GM12878 (cell line): Measurements from ENCODE around the gene SPTBN1. TPM values are rescaled to one million over a fixed set of nuclear protein-coding genes. Genes with fewer than 3 reads are reported as not detected.

Experiments used
- BHLHE40 ChIP-seq, 2 experiments: fragments of 450-650 bp in 1 of 2; IDR thresholded peaks; 2 replicates each; pipeline ENCODE4 v1.6.1; 2011 to 2017; ENCODE audit warnings: low read depth in 2 of 2, borderline replicate concordance in 1 of 2, improper control_type of control experiment in 1 of 2, low read length in 1 of 2, mild to moderate bottlenecking in 1 of 2
- CEBPB ChIP-seq, 2 experiments: fragments of 150-350 bp in 1 of 2; IDR thresholded peaks; 2 replicates each; pipeline ENCODE4 v1.6.1; 2012 to 2014; ENCODE audit warnings: low read depth in 2 of 2, low read length in 2 of 2, borderline replicate concordance in 1 of 2, inconsistent platforms in 1 of 2
- CEBPZ ChIP-seq: fragments of 150-350 bp; IDR thresholded peaks from 2 replicates; pipeline ENCODE4 v1.6.1; 2016; ENCODE audit warnings: low read depth, low read length
- CHD1 ChIP-seq: IDR thresholded peaks from 2 replicates; pipeline ENCODE4 v1.6.1; 2012; ENCODE audit warnings: low read depth, low read length, improper control_type of control experiment
- CHD2 ChIP-seq: IDR thresholded peaks from 2 replicates; pipeline ENCODE4 v1.6.1; 2011; ENCODE audit warnings: low read depth, low read length, improper control_type of control experiment, borderline replicate concordance
- ELK1 ChIP-seq: IDR thresholded peaks from 2 replicates; pipeline ENCODE4 v1.6.1; 2012; ENCODE audit warnings: low read depth, low read length, improper control_type of control experiment
- EP300 ChIP-seq, 2 experiments: fragments of 150-350 bp in 1 of 2; IDR thresholded peaks; 2 replicates each; pipeline ENCODE4 v1.6.1; 2011 to 2012; ENCODE audit warnings: low read depth in 2 of 2, low read length in 2 of 2, borderline replicate concordance in 1 of 2, improper control_type of control experiment in 1 of 2, inconsistent platforms in 1 of 2; ENCODE audit not compliant: control insufficient read depth in 1 of 2
- FOXK2 ChIP-seq: fragments of 450-650 bp; IDR thresholded peaks from 2 replicates; pipeline ENCODE4 v1.6.1; 2017; ENCODE audit warnings: mild to moderate bottlenecking, moderate library complexity
- GATAD2B ChIP-seq: fragments of 450-650 bp; conservative IDR thresholded peaks from 2 replicates; pipeline ENCODE4 v1.6.1; 2017; ENCODE audit warnings: low read depth, mild to moderate bottlenecking, moderate library complexity
- NFYA ChIP-seq: IDR thresholded peaks from 2 replicates; pipeline ENCODE4 v1.6.1; 2011; ENCODE audit warnings: low read depth, mild to moderate bottlenecking, low read length, improper control_type of control experiment, borderline replicate concordance
- RFX5 ChIP-seq: IDR thresholded peaks from 2 replicates; pipeline ENCODE4 v1.6.1; 2011; ENCODE audit warnings: low read depth, low read length, improper control_type of control experiment
- RUNX3 ChIP-seq: IDR thresholded peaks from 2 replicates; pipeline ENCODE4 v1.6.1; 2012; ENCODE audit warnings: low read length, inconsistent platforms
- SKIL ChIP-seq: fragments of 450-650 bp; IDR thresholded peaks from 2 replicates; pipeline ENCODE4 v1.6.1; 2017; ENCODE audit warnings: mild to moderate bottlenecking, low read depth, inconsistent platforms; ENCODE audit not compliant: poor library complexity, severe bottlenecking
- STAT3 ChIP-seq: IDR thresholded peaks from 2 replicates; pipeline ENCODE4 v1.6.1; 2011; ENCODE audit warnings: low read depth, low read length, improper control_type of control experiment
- ZSCAN29 ChIP-seq: fragments of 450-650 bp; IDR thresholded peaks from 2 replicates; pipeline ENCODE4 v1.6.1; 2017; ENCODE audit warnings: mild to moderate bottlenecking, moderate library complexity
- polyA plus RNA-seq, 11 experiments: library from polyadenylated mRNA; depleted of rRNA in 4 of 11; unstranded in 6 of 11; stranded (reverse) in 5 of 11; fragments of >200 nt; fragmentation: Nextera tagmentation in 4 of 11; fragmentation: Illumina TruSeq in 1 of 11; extraction: Ambion mirVana in 4 of 11; extraction: Trizol in 1 of 11; gene quantifications; 1 replicate in 1 of 11; 2 replicates in 10 of 11; pipeline versions ENCODE4 v1.2.1 to v1.2.3, GENCODE V29; 2011 to 2016; ENCODE audit warnings: inconsistent platforms in 2 of 11, missing spikeins in 2 of 11, low read depth in 1 of 11
- total RNA-seq, 4 experiments: library from RNA; depleted of rRNA in 3 of 4; stranded (reverse); fragments of >200 nt in 3 of 4; fragmentation: Illumina TruSeq in 1 of 4; extraction: Trizol in 1 of 4; gene quantifications; 2 replicates each; pipeline versions ENCODE4 v1.2.1 to v1.2.3, GENCODE V29; 2013 to 2021
- TF ChIP-seq, protein P1 (sequence below): fragments of 450-650 bp; IDR thresholded peaks from 2 replicates; pipeline ENCODE4 v1.6.1; 2017; ENCODE audit warnings: mild to moderate bottlenecking, moderate library complexity
- TF ChIP-seq, protein P2 (sequence below): fragments of 450-650 bp; IDR thresholded peaks from 2 replicates; pipeline ENCODE4 v1.6.1; 2016; ENCODE audit warnings: mild to moderate bottlenecking

The SPTBN1 gene
- total and polyA plus RNA-seq, 10 of the 15 experiments (the other 5 are each of a cell fraction or from before 2014, with no cell fraction given), result 20.6 to 154 (median 76.7) TPM

- TF ChIP-seq RFX5 (no peak), CHD2 (no peak), FOXK2 (no peak), RUNX3 (no peak), CHD1 (no peak), CEBPZ (no peak), GATAD2B (peak; percentile 52; the same call in 1 of the 2 replicates), EP300 (IDR thresholded peaks at IDR 0.05; ENCODE audit: borderline replicate concordance in 1 of 2, control insufficient read depth in 1 of 2, low read depth in 2 of 2, low read length in 2 of 2) (no peak), SKIL (no peak), NFYA (no peak), ZSCAN29 (no peak), CEBPB (IDR thresholded peaks at IDR 0.05; ENCODE audit: borderline replicate concordance in 1 of 2, low read depth in 2 of 2, low read length in 2 of 2) (no peak), STAT3 (no peak), ELK1 (no peak), BHLHE40 (IDR thresholded peaks at IDR 0.05; ENCODE audit: borderline replicate concordance in 1 of 2, low read depth in 2 of 2, low read length in 1 of 2) (no peak)
- TF ChIP-seq, protein P1, sequence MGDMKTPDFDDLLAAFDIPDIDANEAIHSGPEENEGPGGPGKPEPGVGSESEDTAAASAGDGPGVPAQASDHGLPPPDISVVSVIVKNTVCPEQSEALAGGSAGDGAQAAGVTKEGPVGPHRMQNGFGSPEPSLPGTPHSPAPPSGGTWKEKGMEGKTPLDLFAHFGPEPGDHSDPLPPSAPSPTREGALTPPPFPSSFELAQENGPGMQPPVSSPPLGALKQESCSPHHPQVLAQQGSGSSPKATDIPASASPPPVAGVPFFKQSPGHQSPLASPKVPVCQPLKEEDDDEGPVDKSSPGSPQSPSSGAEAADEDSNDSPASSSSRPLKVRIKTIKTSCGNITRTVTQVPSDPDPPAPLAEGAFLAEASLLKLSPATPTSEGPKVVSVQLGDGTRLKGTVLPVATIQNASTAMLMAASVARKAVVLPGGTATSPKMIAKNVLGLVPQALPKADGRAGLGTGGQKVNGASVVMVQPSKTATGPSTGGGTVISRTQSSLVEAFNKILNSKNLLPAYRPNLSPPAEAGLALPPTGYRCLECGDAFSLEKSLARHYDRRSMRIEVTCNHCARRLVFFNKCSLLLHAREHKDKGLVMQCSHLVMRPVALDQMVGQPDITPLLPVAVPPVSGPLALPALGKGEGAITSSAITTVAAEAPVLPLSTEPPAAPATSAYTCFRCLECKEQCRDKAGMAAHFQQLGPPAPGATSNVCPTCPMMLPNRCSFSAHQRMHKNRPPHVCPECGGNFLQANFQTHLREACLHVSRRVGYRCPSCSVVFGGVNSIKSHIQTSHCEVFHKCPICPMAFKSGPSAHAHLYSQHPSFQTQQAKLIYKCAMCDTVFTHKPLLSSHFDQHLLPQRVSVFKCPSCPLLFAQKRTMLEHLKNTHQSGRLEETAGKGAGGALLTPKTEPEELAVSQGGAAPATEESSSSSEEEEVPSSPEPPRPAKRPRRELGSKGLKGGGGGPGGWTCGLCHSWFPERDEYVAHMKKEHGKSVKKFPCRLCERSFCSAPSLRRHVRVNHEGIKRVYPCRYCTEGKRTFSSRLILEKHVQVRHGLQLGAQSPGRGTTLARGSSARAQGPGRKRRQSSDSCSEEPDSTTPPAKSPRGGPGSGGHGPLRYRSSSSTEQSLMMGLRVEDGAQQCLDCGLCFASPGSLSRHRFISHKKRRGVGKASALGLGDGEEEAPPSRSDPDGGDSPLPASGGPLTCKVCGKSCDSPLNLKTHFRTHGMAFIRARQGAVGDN, result no peak
- TF ChIP-seq, protein P2, sequence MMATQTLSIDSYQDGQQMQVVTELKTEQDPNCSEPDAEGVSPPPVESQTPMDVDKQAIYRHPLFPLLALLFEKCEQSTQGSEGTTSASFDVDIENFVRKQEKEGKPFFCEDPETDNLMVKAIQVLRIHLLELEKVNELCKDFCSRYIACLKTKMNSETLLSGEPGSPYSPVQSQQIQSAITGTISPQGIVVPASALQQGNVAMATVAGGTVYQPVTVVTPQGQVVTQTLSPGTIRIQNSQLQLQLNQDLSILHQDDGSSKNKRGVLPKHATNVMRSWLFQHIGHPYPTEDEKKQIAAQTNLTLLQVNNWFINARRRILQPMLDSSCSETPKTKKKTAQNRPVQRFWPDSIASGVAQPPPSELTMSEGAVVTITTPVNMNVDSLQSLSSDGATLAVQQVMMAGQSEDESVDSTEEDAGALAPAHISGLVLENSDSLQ, result no peak
Measured at GRCh38 chr2:54456612-54457322, 640 bp downstream of the SPTBN1 start (continued).
